K562 (cell line): ENCODE results near the gene FOSL1. TPM values are rescaled to one million over a fixed set of nuclear protein-coding genes. Genes with fewer than 3 reads are reported as not detected.

Experiments used
- CCAR2 ChIP-seq: fragments of 200-400 bp; formaldehyde crosslinking; IDR thresholded peaks from 2 replicates; pipeline ENCODE4 v1.6.1; 2017; ENCODE audit warnings: mild to moderate bottlenecking, low read depth, low read length
- CHD1 ChIP-seq: fragments of 200-600 bp; sonication (generic); IDR thresholded peaks from one replicate; pipeline ENCODE4 v1.6.1; 2012; ENCODE audit warnings: mild to moderate bottlenecking, moderate library complexity, low read length, inconsistent platforms
- CTCF ChIP-seq, 3 experiments: IDR thresholded peaks in 2 of 3; conservative IDR thresholded peaks in 1 of 3; 2 replicates each; pipeline ENCODE4 v1.5.1; 2011 to 2012; ENCODE audit warnings: low read length in 3 of 3, mild to moderate bottlenecking in 3 of 3, control low read depth in 2 of 3, improper control_type of control experiment in 1 of 3, inconsistent platforms in 1 of 3, low read depth in 1 of 3, mixed read lengths in 1 of 3, moderate library complexity in 1 of 3; ENCODE audit not compliant: insufficient read depth in 2 of 3
- E2F1 ChIP-seq: sonication (generic); formaldehyde crosslinking; IDR thresholded peaks from 2 replicates; pipeline ENCODE4 v1.8.1; 2023; ENCODE audit warnings: mild to moderate bottlenecking, missing genetic modification reagents, moderate library complexity
- FOXA3 ChIP-seq, 2 experiments: fragments of 450-650 bp in 1 of 2; sonication (generic) in 1 of 2; formaldehyde crosslinking; IDR thresholded peaks in 1 of 2; conservative IDR thresholded peaks in 1 of 2; 2 replicates each; pipeline versions ENCODE4 v1.4.0 to v1.8.0; 2020 to 2022; ENCODE audit warnings: mild to moderate bottlenecking in 2 of 2, missing genetic modification reagents in 1 of 2
- FOXK1 ChIP-seq: sonication (generic); formaldehyde crosslinking; IDR thresholded peaks from 2 replicates; pipeline ENCODE4 v1.8.0; 2022; ENCODE audit warnings: missing genetic modification reagents, mild to moderate bottlenecking, borderline replicate concordance
- HIVEP1 ChIP-seq: fragments of 250-450 bp; sonication (Bioruptor Pico); IDR thresholded peaks from 2 replicates; pipeline ENCODE4 v1.4.0; 2020; ENCODE audit warnings: mild to moderate bottlenecking
- MAX ChIP-seq: sonication (generic); formaldehyde crosslinking; IDR thresholded peaks from 2 replicates; pipeline ENCODE4 v1.9.0; 2022; ENCODE audit warnings: mild to moderate bottlenecking, missing genetic modification reagents
- NFE2L1 ChIP-seq: fragments of 450-650 bp; IDR thresholded peaks from 2 replicates; pipeline ENCODE4 v1.6.1; 2016; ENCODE audit warnings: missing genetic modification characterization, low read depth, mild to moderate bottlenecking, missing compliant biosample characterization, moderate library complexity, borderline replicate concordance
- NFXL1 ChIP-seq: fragments of 450-650 bp; formaldehyde crosslinking; IDR thresholded peaks from 2 replicates; pipeline ENCODE4 v1.4.0; 2021; ENCODE audit warnings: mild to moderate bottlenecking
- PHB2 ChIP-seq: fragments of 450-650 bp; IDR thresholded peaks from 2 replicates; pipeline ENCODE4 v1.6.1; 2017; ENCODE audit warnings: low read depth
- PRMT5 ChIP-seq: sonication (generic); formaldehyde crosslinking; IDR thresholded peaks from 2 replicates; pipeline ENCODE4 v1.5.0; 2020; ENCODE audit warnings: missing genetic modification reagents
- PRPF4 ChIP-seq: fragments of 200-400 bp; formaldehyde crosslinking; IDR thresholded peaks from one replicate; pipeline ENCODE4 v1.6.1; 2017; ENCODE audit warnings: low read length, low read depth, mild to moderate bottlenecking; ENCODE audit not compliant: insufficient read depth, poor library complexity, severe bottlenecking
- PTTG1 ChIP-seq: fragments of 450-650 bp; IDR thresholded peaks from 2 replicates; pipeline ENCODE4 v1.6.1; 2016; ENCODE audit warnings: low read depth, mild to moderate bottlenecking, missing genetic modification characterization, missing compliant biosample characterization
- RBBP5 ChIP-seq: fragments of 200-600 bp; sonication (generic); IDR thresholded peaks from 2 replicates; pipeline ENCODE4 v1.6.1; 2012; ENCODE audit warnings: borderline replicate concordance, mild to moderate bottlenecking, low read length, control low read depth, inconsistent platforms; ENCODE audit not compliant: insufficient read depth, poor library complexity, severe bottlenecking
- ZBTB11 ChIP-seq, 3 experiments: fragments of 200-800 bp in 1 of 3; fragments of 250-450 bp in 1 of 3; fragments of 450-650 bp in 1 of 3; sonication (Bioruptor Pico) in 1 of 3; sonication (Bioruptor generic) in 1 of 3; formaldehyde crosslinking in 1 of 3; IDR thresholded peaks; 2 replicates each; pipeline versions ENCODE4 v1.6.1 to v1.8.0; 2016 to 2022; ENCODE audit warnings: mild to moderate bottlenecking in 2 of 3, missing genetic modification characterization in 2 of 3, missing compliant biosample characterization in 1 of 3, moderate library complexity in 1 of 3
- ZNF12 ChIP-seq: sonication (generic); formaldehyde crosslinking; IDR thresholded peaks from 2 replicates; pipeline ENCODE4 v1.4.0; 2020; ENCODE audit warnings: mild to moderate bottlenecking, missing genetic modification reagents
- ZNF282 ChIP-seq: sonication (generic); formaldehyde crosslinking; IDR thresholded peaks from 2 replicates; pipeline ENCODE4 v1.8.1; 2023; ENCODE audit warnings: missing genetic modification reagents
- ZNF408 ChIP-seq: fragments of 250-450 bp; sonication (Bioruptor Pico); IDR thresholded peaks from 2 replicates; pipeline ENCODE4 v1.4.0; 2020; ENCODE audit warnings: low read depth, mild to moderate bottlenecking, moderate library complexity
- ZNF436 ChIP-seq: fragments of 250-450, 450-650 bp; sonication (Bioruptor Pico); formaldehyde crosslinking; IDR thresholded peaks from 2 replicates; pipeline ENCODE4 v1.7.0; 2020; ENCODE audit warnings: mild to moderate bottlenecking
- ZNF785 ChIP-seq: fragments of 250-450 bp; sonication (Bioruptor Pico); IDR thresholded peaks from 2 replicates; pipeline ENCODE4 v1.4.0; 2020; ENCODE audit warnings: mild to moderate bottlenecking
- polyA plus RNA-seq, 8 experiments: library from polyadenylated mRNA; depleted of rRNA in 4 of 8; stranded (reverse) in 5 of 8; unstranded in 3 of 8; fragments of >200 nt; fragmentation: Nextera tagmentation in 2 of 8; fragmentation: Illumina TruSeq in 1 of 8; extraction: Ambion mirVana in 2 of 8; extraction: Trizol in 1 of 8; gene quantifications; 2 replicates each; pipeline versions ENCODE4 v1.2.1 to v1.2.3, GENCODE V29; 2011 to 2014; ENCODE audit warnings: inconsistent platforms in 1 of 8, missing spikeins in 1 of 8
- total RNA-seq, 7 experiments: library from RNA; depleted of rRNA in 6 of 7; stranded (reverse); fragments of >200 nt in 6 of 7; fragmentation: Illumina TruSeq in 2 of 7; extraction: Trizol in 2 of 7; gene quantifications; 2 replicates each; pipeline versions ENCODE4 v1.2.1 to v1.2.3, GENCODE V29; 2011 to 2021; ENCODE audit warnings: low replicate concordance in 1 of 7

FOSL1 gene
- total and polyA plus RNA-seq, 9 of the 15 experiments (the other 6 are each of a cell fraction or from before 2014, with no cell fraction given): 3.5 to 39.6 (median 10.0) TPM

GRCh38 chr11:65857500-65857852 is 42.7 kb downstream of the FOSL1 start (continued):
- TF ChIP-seq PHB2: no peak
- TF ChIP-seq FOXA3 (CRISPR knock-in tag; conservative IDR thresholded peaks at IDR 0.05 in 1 of 2, IDR thresholded peaks at IDR 0.05 in 1 of 2): no peak
- no peak for TF ChIP-seq CTCF (IDR thresholded peaks at IDR 0.05 in 2 of 3, conservative IDR thresholded peaks at IDR 0.05 in 1 of 3; ENCODE audit: insufficient read depth in 2 of 3, low read depth in 1 of 3, low read length in 3 of 3)
- peak; percentile 35 for TF ChIP-seq RBBP5
- TF ChIP-seq ZBTB11 (CRISPR knock-in tag; IDR thresholded peaks at IDR 0.05): no peak
- TF ChIP-seq PTTG1 (tag): no peak
- peak; percentile 95 for TF ChIP-seq PRPF4
- TF ChIP-seq ZNF408 (CRISPR knock-in tag): no peak
- TF ChIP-seq FOXK1 (CRISPR knock-in tag): no peak
- peak; percentile 93 for TF ChIP-seq CHD1
- TF ChIP-seq MAX (CRISPR knock-in tag): no peak; the same call in 1 of the 2 replicates
- no peak for TF ChIP-seq ZNF282 (CRISPR knock-in tag)
- no peak for TF ChIP-seq E2F1 (CRISPR knock-in tag)
- no peak for TF ChIP-seq NFE2L1 (tag)
- TF ChIP-seq NFXL1 (CRISPR knock-in tag): no peak
- no peak for TF ChIP-seq PRMT5 (CRISPR knock-in tag)
- no peak for TF ChIP-seq ZNF436 (CRISPR knock-in tag)
- no peak for TF ChIP-seq HIVEP1 (CRISPR knock-in tag)
- no peak for TF ChIP-seq CCAR2
- TF ChIP-seq ZNF785 (CRISPR knock-in tag): no peak
- 0 out of 2 replicates have a peak, but pooled peaks have one; percentile 20 for TF ChIP-seq ZNF12 (CRISPR knock-in tag)
